GM21526 (cell line): ENCODE results near the gene CDIPT.
"Not testable (repeated sequence)": the region's sequence is repeated elsewhere in the genome, so short reads cannot be mapped to it uniquely, and the experiment has no call there.

Source experiments
- ATAC-seq: cut with Tn5 transposase; IDR thresholded peaks from one replicate; pipeline ENCODE4 v1.9.1; 2021; ENCODE audit warnings: moderate library complexity; ENCODE audit not compliant: unreplicated experiment, low FRiP score

Gene CDIPT

GRCh38 chr16:29898135-29898803 lies 35.2 kb upstream of the CDIPT start:
- no peak for ATAC-seq

GRCh38 chr16:29897333-29897732 lies 34.3 kb upstream of the CDIPT start:
- ATAC-seq: no peak

GRCh38 chr16:29896841-29897240 lies 33.8 kb upstream of the CDIPT start:
- no peak for ATAC-seq

DNA sequence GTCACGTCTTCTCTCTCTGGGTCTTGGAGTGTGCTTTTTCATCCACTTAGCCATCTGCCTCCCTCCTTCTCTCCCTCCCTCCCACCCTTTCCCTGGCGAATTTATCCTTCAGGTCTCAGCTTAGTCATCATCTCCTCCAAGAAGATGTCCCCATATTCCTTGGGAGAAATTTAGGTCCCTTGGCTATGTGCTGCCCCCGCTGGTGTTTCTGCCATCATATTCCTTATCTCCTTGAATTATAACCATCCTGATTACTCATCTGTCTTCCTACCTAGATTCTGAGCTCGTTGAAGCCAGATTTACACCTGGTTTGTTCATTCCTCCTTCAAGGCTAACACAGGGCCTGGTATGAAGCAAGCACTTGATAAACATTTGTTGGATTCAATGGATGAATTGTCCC lies 31.3 kb upstream of the CDIPT start:
- no peak for ATAC-seq

DNA sequence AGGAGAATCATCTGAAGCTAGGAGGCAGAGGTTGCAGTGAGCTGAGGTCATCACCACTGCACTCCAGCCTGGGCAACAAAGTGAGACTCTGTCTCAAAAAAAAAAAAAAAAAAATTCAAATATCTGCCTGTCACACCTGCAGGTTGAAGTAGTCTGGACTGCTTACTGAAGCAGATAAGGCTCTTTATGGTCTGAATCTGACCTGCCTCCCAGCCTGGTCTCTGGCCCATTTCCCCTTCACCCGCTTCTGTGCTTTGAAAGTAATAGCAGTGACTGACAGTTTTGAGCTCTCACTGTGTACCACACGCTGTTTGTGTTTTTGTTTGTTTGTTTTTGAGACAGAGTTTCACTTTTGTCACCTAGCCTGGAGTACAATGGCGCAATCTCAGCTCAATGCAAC lies 30.5 kb upstream of the CDIPT start:
- no peak for ATAC-seq

DNA sequence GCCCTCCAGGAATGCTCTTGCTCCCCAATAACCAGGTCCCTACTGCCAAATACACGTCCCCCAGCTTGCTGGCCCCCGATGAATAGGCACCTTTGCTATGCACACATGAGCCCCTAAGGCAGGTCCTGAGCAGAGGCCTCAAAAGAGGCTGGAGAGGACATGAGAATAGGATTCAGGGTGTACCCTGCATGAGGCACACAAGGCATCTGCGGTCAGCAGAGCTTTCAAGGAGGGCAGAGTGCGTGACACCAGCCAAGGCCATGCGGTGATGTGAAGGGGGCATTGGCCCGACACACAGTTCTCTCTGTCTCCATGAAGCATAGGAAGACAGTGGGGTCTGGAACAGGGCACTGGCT lies 29.4 kb upstream of the CDIPT start:
- no peak for ATAC-seq

DNA sequence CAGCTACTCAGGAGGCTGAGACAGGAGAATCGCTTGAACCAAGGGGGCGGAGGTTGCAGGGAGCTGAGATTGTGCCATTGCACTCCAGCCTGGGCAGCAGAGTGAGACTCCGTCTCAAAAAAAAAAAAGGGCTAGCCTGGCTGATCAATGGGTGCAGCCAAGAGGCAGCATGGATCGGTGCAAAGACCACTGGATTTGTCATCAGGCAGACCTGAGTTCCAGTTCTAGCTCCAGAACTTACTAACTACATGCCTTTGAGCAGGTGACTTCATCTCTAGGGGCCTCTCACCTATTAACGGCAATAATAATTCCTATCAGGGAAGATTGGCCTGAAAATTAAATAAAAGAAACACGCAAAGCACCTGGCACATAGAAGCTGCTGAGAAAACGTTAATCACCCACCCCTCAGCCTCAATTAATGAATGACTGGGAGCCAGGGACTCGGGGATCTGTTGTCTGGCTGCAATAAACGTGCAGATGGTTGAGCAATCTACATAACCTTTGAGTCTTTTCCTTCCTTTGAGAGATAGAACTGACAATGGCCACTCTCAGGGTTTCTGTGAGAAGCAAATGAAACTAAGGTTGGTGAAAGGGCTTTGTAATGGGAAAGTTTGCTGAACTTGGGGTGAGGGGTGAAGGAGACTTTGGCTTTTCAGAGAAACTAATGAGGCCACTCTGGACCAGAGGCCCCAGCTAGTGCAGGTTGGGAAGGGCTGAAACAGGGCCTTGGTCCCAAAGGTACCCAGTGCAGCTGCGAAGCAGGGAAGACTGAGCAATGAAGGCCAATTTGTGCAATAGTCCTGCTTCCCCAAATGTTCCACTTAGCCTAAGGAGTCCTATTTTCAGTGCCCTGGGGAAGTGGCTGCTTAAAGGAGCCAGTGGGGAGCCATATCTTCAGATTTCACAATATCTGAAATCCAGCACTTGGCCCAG lies 28.8 kb upstream of the CDIPT start:
- ATAC-seq: no peak

DNA sequence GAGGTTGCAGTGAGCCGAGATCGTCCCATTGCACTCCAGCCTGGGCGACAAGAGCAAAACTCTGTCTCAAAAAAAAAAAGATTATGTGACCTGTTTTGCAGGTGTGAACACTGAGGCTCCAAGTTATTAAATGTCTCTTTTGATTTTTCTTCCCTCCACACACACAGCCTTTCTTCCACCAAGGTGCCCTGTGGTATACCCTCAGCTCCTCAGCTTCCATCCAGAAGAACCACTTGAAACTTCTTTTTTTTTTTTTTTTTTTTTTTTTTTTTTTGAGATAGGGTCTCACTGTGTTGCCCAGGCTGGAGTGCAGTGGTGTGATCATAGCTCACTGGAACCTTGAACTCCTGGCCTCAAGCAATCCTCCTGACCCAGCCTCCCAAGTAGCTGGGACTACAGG lies 26.3 kb upstream of the CDIPT start:
- not testable (repeated sequence) for ATAC-seq

DNA sequence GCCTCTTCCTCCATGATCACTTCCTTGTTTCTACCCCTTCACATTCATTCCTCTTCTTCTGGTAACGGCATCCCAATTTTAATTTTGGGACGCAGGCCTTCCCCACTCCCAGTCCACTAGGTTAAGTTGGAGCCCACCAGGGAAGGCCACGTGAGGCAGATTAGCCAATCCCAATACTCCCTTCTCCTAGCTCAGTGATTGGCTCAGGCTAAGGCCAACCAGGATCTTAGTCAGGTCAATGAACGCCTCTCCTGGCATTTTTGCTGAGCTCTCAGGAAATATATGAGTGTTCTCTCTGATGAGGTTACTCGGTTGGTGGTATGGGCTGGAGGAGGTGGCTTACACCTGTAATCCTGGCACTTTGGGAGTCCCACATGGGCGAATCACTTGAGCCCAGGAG lies 21.0 kb upstream of the CDIPT start:
- ATAC-seq: no peak

GRCh38 chr16:29881050-29881449 lies 18.0 kb upstream of the CDIPT start:
- no peak for ATAC-seq

GRCh38 chr16:29878172-29878571 lies 15.1 kb upstream of the CDIPT start:
- ATAC-seq: no peak

GRCh38 chr16:29877266-29877961 lies 14.4 kb upstream of the CDIPT start:
- no peak for ATAC-seq

DNA sequence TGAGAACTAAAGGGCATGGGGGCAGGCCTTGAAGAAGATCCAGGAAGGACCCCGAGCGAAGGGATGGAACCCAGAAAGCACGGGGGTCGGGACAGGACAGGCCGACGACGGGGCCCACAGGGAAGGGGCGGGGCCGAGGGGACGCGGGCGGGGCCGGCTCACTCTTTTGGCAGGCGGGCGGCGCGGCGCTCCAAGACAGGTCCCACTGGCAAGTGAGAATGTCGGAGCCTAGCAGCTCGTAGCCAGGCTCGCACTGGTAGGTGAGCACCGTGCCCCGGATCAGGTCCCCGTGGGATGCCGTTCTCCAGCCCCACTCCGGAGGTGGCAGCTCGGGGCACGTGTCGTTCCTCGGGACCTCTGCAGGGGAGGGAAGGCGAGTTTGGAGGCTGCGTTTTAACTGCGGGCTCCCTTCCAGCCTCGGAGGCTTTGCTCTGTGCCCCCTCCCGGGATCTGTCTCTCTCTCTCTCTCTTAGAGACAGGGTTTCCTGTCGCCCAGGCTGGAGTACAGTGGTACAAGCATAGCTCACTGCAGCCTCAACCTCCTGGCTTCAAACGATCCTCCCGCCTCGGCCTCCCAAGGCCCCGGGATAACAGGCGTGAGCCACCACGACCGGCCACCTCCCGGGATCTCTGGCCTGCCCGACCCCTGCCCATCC lies 13.7 kb upstream of the CDIPT start:
- ATAC-seq: no peak

DNA sequence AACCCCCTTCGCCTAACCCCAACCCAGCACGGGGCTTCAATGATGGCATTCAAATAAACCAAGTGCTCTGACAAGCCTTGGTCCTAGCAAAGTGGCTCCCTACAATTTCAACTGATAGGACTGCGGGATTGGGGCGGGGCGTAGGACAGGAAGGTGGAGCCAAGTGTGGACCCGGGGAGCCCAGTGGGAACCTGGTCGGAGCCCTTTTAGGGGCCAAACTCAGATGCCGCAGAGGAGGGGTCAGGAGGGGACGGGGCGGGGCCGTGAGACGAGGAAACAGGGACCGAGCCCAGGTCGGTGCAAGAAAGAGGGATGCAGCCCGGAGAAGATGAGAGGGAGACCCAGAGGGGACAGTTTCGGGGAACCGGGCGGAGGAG lies 13.2 kb upstream of the CDIPT start:
- no peak for ATAC-seq

GRCh38 chr16:29875206-29875605 lies 12.2 kb upstream of the CDIPT start:
- ATAC-seq: no peak

- no peak for ATAC-seq
Measured at GRCh38 chr16:29873319-29873718, 10.3 kb upstream of the CDIPT start.

DNA sequence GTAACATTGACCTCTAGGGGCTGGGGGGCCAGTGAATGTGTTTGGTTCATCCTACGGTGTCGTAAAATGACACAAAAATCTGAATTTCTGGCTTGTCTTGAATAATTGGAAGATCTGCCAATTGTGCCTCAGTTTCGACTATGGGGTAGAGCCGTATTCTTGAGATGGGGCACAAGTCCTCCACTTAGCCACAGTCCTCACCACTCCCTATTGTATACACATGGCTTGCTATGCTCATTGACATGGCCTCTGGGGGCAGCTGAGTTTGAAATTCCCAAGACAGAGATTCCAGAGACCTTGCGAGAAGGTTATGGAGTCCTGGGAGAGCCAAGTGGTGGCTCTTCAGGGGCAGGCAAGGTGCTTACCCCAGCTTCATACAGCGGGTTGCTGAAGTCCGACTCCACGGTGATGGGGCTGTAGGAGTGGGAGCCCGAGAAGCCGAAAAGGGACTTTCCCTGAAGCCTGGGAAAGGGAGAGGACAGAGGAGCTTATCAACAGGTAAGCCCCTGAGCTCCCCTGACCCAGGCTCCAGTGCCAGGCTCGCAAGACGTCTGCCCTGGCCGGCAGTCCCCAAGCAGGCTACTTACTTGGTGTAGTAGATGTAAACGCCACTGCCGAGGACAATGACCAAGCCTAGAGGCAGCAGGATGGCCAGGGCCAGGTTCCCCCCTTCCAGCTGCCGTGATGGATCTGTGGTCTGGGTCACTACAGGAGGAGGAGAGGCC lies 9.0 kb upstream of the CDIPT start:
- no peak for ATAC-seq

GRCh38 chr16:29869067-29869466 lies 6.0 kb upstream of the CDIPT start:
- ATAC-seq: not testable (repeated sequence)

GRCh38 chr16:29868396-29869009 lies 5.5 kb upstream of the CDIPT start:
- no peak for ATAC-seq

GRCh38 chr16:29864205-29864604 lies 1.2 kb upstream of the CDIPT start:
- no peak for ATAC-seq
